CD4-positive, alpha-beta memory T cell (primary cell): ENCODE data around the gene FLT3LG. TPM values are rescaled to one million over a fixed set of nuclear protein-coding genes. Genes with fewer than 3 reads are reported as not detected.
"Not testable (repeated sequence)": the region's sequence is repeated elsewhere in the genome, so short reads cannot be mapped to it uniquely, and the experiment has no call there.

Experiments
- CTCF ChIA-PET: fragments of 350-600 bp; sonication (Branson Sonifier 250); formaldehyde crosslinking; loops from one replicate; lab custom pipeline; 2021; ENCODE audit warnings: inconsistent platforms; ENCODE audit not compliant: partially characterized antibody; lab: Charles Lee
- POLR2A ChIA-PET: fragments of 350-600 bp; sonication (Branson Sonifier 250); formaldehyde crosslinking; loops from one replicate; lab custom pipeline; 2021; ENCODE audit not compliant: partially characterized antibody; lab: Charles Lee
- DNase-seq, 5 donors: peaks; one replicate each; pipeline versions ENCODE4 v3.0.0 to v3.0.0-alpha.2; 2020 to 2022; ENCODE audit warnings: mixed read lengths in 1 of 5
- H3K27ac ChIP-seq: one replicate; pipeline ENCODE4 v1.7.0; 2013; ENCODE audit warnings: low read depth, low read length
- H3K27me3 ChIP-seq: 2 replicates; pipeline ENCODE4 v1.7.0; 2013; ENCODE audit warnings: mild to moderate bottlenecking, low read length, moderate library complexity; ENCODE audit not compliant: insufficient read depth
- H3K36me3 ChIP-seq: 2 replicates; pipeline ENCODE4 v1.7.0; 2013; ENCODE audit warnings: mild to moderate bottlenecking, low read length, moderate library complexity; ENCODE audit not compliant: insufficient read depth
- H3K4me1 ChIP-seq: 2 replicates; pipeline ENCODE4 v1.7.0; 2013; ENCODE audit warnings: mild to moderate bottlenecking, low read length, moderate library complexity; ENCODE audit not compliant: insufficient read depth
- H3K4me3 ChIP-seq, 2 donors: one replicate each; pipeline ENCODE4 v1.7.0; 2013; ENCODE audit warnings: low read length in 2 of 2, mild to moderate bottlenecking in 1 of 2
- H3K9me3 ChIP-seq, 2 donors: one replicate each; pipeline ENCODE4 v1.7.0; 2013; ENCODE audit warnings: low read length in 2 of 2, control low read depth in 1 of 2; ENCODE audit not compliant: control insufficient read depth in 1 of 2
- H3K27ac Mint-ChIP-seq, 7 donors: one replicate each; pipeline ENCODE4 v1.8.0; 2020 to 2021; ENCODE audit warnings: mixed read lengths in 7 of 7, mild to moderate bottlenecking in 6 of 7, inconsistent platforms in 3 of 7, moderate library complexity in 3 of 7
- H3K27me3 Mint-ChIP-seq, 2 donors: one replicate each; pipeline ENCODE4 v1.8.0; 2020 to 2021; ENCODE audit warnings: mixed read lengths in 2 of 2
- H3K36me3 Mint-ChIP-seq, 2 donors: one replicate each; pipeline ENCODE4 v1.8.0; 2020 to 2021; ENCODE audit warnings: mixed read lengths in 2 of 2, inconsistent platforms in 1 of 2, mild to moderate bottlenecking in 1 of 2
- H3K4me1 Mint-ChIP-seq, 4 donors: one replicate each; pipeline ENCODE4 v1.8.0; 2020 to 2021; ENCODE audit warnings: mixed read lengths in 4 of 4, mild to moderate bottlenecking in 1 of 4
- H3K4me3 Mint-ChIP-seq, 8 donors: one replicate each; pipeline ENCODE4 v1.8.0; 2020 to 2021; ENCODE audit warnings: mixed read lengths in 8 of 8, mild to moderate bottlenecking in 7 of 8, moderate library complexity in 6 of 8, inconsistent platforms in 3 of 8
- H3K9me3 Mint-ChIP-seq, 8 donors: one replicate each; pipeline ENCODE4 v1.8.0; 2020 to 2021; ENCODE audit warnings: mixed read lengths in 8 of 8, mild to moderate bottlenecking in 5 of 8, inconsistent platforms in 3 of 8, moderate library complexity in 1 of 8
- intact Hi-C: fragments of 100-400 bp; cut with micrococcal nuclease; formaldehyde crosslinking; loops from one replicate; pipeline ENCODE4 v1.15.1; 2023
- polyA plus RNA-seq, 2 donors: library from polyadenylated mRNA; unstranded; fragments of 300-500 nt; fragmentation: Illumina TruSeq; gene quantifications; one replicate each; pipeline ENCODE4 v1.2.3, GENCODE V29; 2021
- total RNA-seq, 2 experiments: library from RNA; stranded (reverse); gene quantifications; one replicate each; pipeline ENCODE4 v1.2.3, GENCODE V29; 2021

The FLT3LG gene
- total and polyA plus RNA-seq, 4 experiments from 2014 or later: 114 to 252 (median 130) TPM

GRCh38 chr19:49470615-49470978, 3.4 kb upstream of the FLT3LG start:
- H3K36me3 ChIP-seq: peaks cover under 1% of the 10 kb centered on the region
- Mint-ChIP-seq H3K4me3 (peak overlapping the region in 7 of 8 donors; percentile 12 to 81 (median 52)), H3K4me1 (peaks cover 24 to 65% (median 40%) of the 10 kb centered on the region in 4 donors), H3K36me3 (peaks cover 9 to 15% of the 10 kb centered on the region in 2 donors), H3K27ac (peak overlapping the region; percentile 94 to 100 (median 100)), H3K9me3 (peaks cover 0 to 3% (median 0%) of the 10 kb centered on the region in 8 donors), H3K27me3 (no peaks in the 10 kb centered on the region)
- H3K27ac ChIP-seq: peak overlapping the region; percentile 75
- DNase-seq: no peak
- peaks cover 68% of the 10 kb centered on the region for H3K4me1 ChIP-seq
- CTCF ChIA-PET: interaction anchor here (0.7 to 6.0 kb wide), 19 partner anchors 8 to 244 kb away, joined by 3 to 227 read pairs (median 6); partner anchors contain the start of genes ALDH16A1, PIH1D1, PRR12 and RPS11
- intact Hi-C loops: loop anchor here (1.0 to 2.0 kb wide), 2 partner anchors 27 to 244 kb away; no protein-coding TSS in a partner anchor
- no peak overlapping the region for H3K4me3 ChIP-seq
- H3K9me3 ChIP-seq: no peaks in the 10 kb centered on the region
- no peaks in the 10 kb centered on the region for H3K27me3 ChIP-seq
- POLR2A ChIA-PET: interaction anchor here (0.6 to 6.2 kb wide), 28 partner anchors 13 to 244 kb away, joined by 3 to 222 read pairs (median 4); partner anchors contain the start of genes ALDH16A1, CD37, KASH5 and PIH1D1

DNA sequence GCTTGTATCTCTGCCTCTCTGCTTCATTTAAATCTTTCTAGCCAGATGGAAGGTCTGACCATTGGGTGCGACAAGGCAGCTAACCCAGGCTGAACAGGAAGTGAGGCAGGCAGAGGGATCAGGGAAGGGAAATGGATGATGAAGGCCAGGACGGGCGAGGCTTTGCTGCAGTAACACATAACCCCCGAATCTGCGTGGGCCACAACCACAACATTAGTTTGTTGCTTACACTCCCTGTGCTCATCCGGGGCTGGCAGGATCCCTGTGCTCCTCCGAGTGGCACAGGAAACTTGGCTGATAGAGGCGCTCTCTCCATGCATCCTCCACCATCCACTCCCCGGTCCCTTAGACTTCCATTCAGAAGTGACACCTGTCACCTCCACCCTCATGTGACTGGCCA, 1.1 kb upstream of the FLT3LG start:
- no peaks in the 10 kb centered on the region for H3K27me3 Mint-ChIP-seq
- peak overlapping the region; percentile 61 to 99 (median 94) for H3K4me3 Mint-ChIP-seq
- POLR2A ChIA-PET: interaction anchor here (0.6 to 6.2 kb wide), 18 partner anchors 12 to 205 kb away, joined by 3 to 222 read pairs (median 6); partner anchors contain the start of genes ALDH16A1, BCL2L12, IRF3 and NOSIP
- peaks cover 0 to 3% (median 0%) of the 10 kb centered on the region in 8 donors for H3K9me3 Mint-ChIP-seq
- Histone ChIP-seq H3K36me3 (peaks cover 16% of the 10 kb centered on the region), H3K4me3 (peak overlapping the region in 1 of 2 donors; percentile 8), H3K27me3 (no peaks in the 10 kb centered on the region), H3K27ac (peak overlapping the region; percentile 96), H3K4me1 (peaks cover 71% of the 10 kb centered on the region), H3K9me3 (no peaks in the 10 kb centered on the region)
- no peak for DNase-seq
- H3K4me1 Mint-ChIP-seq: peaks cover 31 to 73% (median 51%) of the 10 kb centered on the region in 4 donors
- peaks cover 20 to 26% of the 10 kb centered on the region in 2 donors for H3K36me3 Mint-ChIP-seq
- intact Hi-C loops: no loop called here
- CTCF ChIA-PET: interaction anchor here (0.6 to 6.0 kb wide), 29 partner anchors 10 to 247 kb away, joined by 3 to 227 read pairs (median 4); partner anchors contain the start of genes ALDH16A1, DKKL1, KASH5 and PIH1D1
- peak overlapping the region; percentile 91 to 99 (median 97) for H3K27ac Mint-ChIP-seq

- Mint-ChIP-seq H3K27ac (peak overlapping the region; percentile 91 to 99 (median 97)), H3K4me1 (peaks cover 31 to 71% (median 51%) of the 10 kb centered on the region in 4 donors), H3K4me3 (peak overlapping the region; percentile 90 to 99 (median 94)), H3K36me3 (peaks cover 20 to 26% of the 10 kb centered on the region in 2 donors)
- POLR2A ChIA-PET: interaction anchor here (0.6 to 6.2 kb wide), 20 partner anchors 9 to 205 kb away, joined by 3 to 222 read pairs (median 5); partner anchors contain the start of genes ALDH16A1, BCL2L12, IRF3 and NOSIP
- DNase-seq, H3K27me3 Mint-ChIP-seq, intact Hi-C loops, H3K27me3 ChIP-seq, H3K9me3 ChIP-seq, H3K9me3 Mint-ChIP-seq: not testable (repeated sequence)
- CTCF ChIA-PET: interaction anchor here (0.6 to 6.0 kb wide), 35 partner anchors 9 to 248 kb away, joined by 3 to 227 read pairs (median 4); partner anchors contain the start of genes ALDH16A1, CD37, KASH5 and PIH1D1
- Histone ChIP-seq H3K36me3 (peaks cover 16% of the 10 kb centered on the region), H3K27ac (peak overlapping the region; percentile 96), H3K4me1 (peaks cover 65% of the 10 kb centered on the region), H3K4me3 (peak overlapping the region; percentile 44 to 94)
Measured at GRCh38 chr19:49473501-49473867, 531 bp upstream of the FLT3LG start.

DNA sequence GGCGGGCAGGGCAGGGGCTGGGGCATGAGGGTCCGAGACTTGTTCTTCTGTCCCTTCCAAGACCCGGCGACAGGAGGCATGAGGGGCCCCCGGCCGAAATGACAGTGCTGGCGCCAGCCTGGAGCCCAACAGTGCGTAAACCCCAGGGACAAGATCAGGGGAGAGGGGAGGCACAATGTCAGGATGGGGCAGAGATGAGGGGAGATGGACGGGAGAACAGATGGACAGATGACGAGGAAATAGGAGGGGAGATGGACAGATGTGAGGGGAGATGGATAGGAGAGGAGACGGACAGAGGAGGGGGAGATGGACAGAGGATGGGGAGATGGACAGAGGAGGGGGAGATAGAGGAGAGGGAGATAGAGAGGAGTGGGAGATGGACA, 518 bp downstream of the FLT3LG start:
- intact Hi-C loops: loop anchor here (1.0 to 2.0 kb wide), 7 partner anchors 13 to 208 kb away; partner anchors contain the start of genes ALDH16A1 and RPL13A
- Mint-ChIP-seq H3K27ac (peak overlapping the region; percentile 91 to 99 (median 98)), H3K27me3 (no peaks in the 10 kb centered on the region), H3K36me3 (peaks cover 16 to 23% of the 10 kb centered on the region in 2 donors), H3K9me3 (no peaks in the 10 kb centered on the region), H3K4me3 (peak overlapping the region; percentile 90 to 99 (median 94)), H3K4me1 (peaks cover 25 to 69% (median 43%) of the 10 kb centered on the region in 4 donors)
- Histone ChIP-seq H3K27ac (peak overlapping the region; percentile 96), H3K36me3 (peaks cover 16% of the 10 kb centered on the region), H3K4me1 (peaks cover 65% of the 10 kb centered on the region), H3K9me3 (no peaks in the 10 kb centered on the region), H3K27me3 (no peaks in the 10 kb centered on the region), H3K4me3 (peak overlapping the region; percentile 77 to 94)
- no peak for DNase-seq
- POLR2A ChIA-PET: interaction anchor here (1.2 to 4.8 kb wide), 10 partner anchors 10 to 204 kb away, joined by 3 to 79 read pairs (median 10); partner anchors contain the start of genes NOSIP and RPL13A
- CTCF ChIA-PET: interaction anchor here (1.0 to 6.0 kb wide), 10 partner anchors 14 to 206 kb away, joined by 3 to 227 read pairs (median 10); partner anchors contain the start of genes ALDH16A1, CD37, PIH1D1 and PRMT1

DNA sequence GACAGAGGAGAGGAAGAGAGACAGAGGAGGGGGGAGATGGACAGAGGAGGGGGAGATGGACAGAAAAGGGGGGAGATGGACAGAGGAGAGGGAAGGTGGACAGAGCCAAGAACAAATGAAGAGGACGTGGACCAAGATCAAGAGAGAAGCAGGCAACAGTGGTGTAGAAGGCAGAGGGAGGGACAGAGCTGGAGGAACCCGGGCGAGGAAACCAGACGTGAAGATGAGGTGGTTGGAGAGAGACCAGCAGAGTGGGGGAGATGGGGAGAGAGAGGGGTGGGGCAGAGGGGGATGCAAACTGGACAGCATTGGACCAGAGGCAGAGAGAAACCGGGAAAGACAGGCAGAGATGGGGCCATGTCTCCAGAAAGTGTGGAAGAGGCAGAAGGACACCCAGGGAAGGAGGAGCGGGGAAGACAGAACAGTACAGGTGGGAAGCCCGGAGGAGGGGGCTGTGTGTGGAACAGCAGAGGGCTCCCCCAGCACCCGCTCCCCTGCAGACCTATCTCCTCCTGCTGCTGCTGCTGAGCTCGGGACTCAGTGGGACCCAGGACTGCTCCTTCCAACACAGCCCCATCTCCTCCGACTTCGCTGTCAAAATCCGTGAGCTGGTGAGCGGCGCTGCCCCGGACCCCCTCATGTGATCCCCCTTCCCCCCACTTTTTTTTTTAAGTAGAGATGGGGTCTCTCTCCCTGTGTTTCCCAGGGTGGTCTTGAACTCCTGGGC, 1.3 kb downstream of the FLT3LG start:
- Mint-ChIP-seq H3K9me3 (no peaks in the 10 kb centered on the region), H3K36me3 (peaks cover 16 to 27% of the 10 kb centered on the region in 2 donors), H3K4me3 (peak overlapping the region; percentile 90 to 99 (median 94)), H3K27me3 (no peaks in the 10 kb centered on the region), H3K4me1 (peaks cover 20 to 67% (median 36%) of the 10 kb centered on the region in 4 donors), H3K27ac (peak overlapping the region; percentile 91 to 99 (median 98))
- intact Hi-C loops: loop anchor here (2.0 kb wide), 1 partner anchor 209 kb away; no protein-coding TSS in a partner anchor
- Histone ChIP-seq H3K27me3 (no peaks in the 10 kb centered on the region), H3K36me3 (peaks cover 22% of the 10 kb centered on the region), H3K4me3 (peak overlapping the region; percentile 77 to 94), H3K9me3 (no peaks in the 10 kb centered on the region), H3K4me1 (peaks cover 65% of the 10 kb centered on the region), H3K27ac (peak overlapping the region; percentile 96)
- ChIA-PET POLR2A (interaction anchor here (0.6 to 4.8 kb wide), 15 partner anchors 8 to 310 kb away, joined by 3 to 79 read pairs (median 4); partner anchors contain the start of genes ALDH16A1, PIH1D1, PRMT1 and RPL13A), CTCF (interaction anchor here (0.8 to 2.2 kb wide), 19 partner anchors 9 to 202 kb away, joined by 3 to 14 read pairs (median 5); partner anchors contain the start of genes ALDH16A1 and PRMT1)
- peak in 2 of 5 donors; percentile 26 to 32 for DNase-seq

GRCh38 chr19:49475995-49476880, 2.2 kb downstream of the FLT3LG start:
- peaks cover 28% of the 10 kb centered on the region for H3K36me3 ChIP-seq
- ChIA-PET POLR2A (interaction anchor here (0.8 to 4.8 kb wide), 13 partner anchors 8 to 205 kb away, joined by 3 to 79 read pairs (median 4); partner anchors contain the start of genes ALDH16A1, PIH1D1, PRMT1 and RPL13A), CTCF (interaction anchor here (0.5 to 2.2 kb wide), 25 partner anchors 9 to 250 kb away, joined by 3 to 14 read pairs (median 5); partner anchors contain the start of genes ALDH16A1, PIH1D1 and PRMT1)
- no peaks in the 10 kb centered on the region for H3K27me3 ChIP-seq
- H3K9me3 ChIP-seq: no peaks in the 10 kb centered on the region
- intact Hi-C loops: loop anchor here (1.0 to 2.0 kb wide), 2 partner anchors 84 to 209 kb away; no protein-coding TSS in a partner anchor
- peak overlapping the region; percentile 77 to 94 for H3K4me3 ChIP-seq
- peak overlapping the region; percentile 91 to 99 (median 98) for H3K27ac Mint-ChIP-seq
- peaks cover 19 to 32% of the 10 kb centered on the region in 2 donors for H3K36me3 Mint-ChIP-seq
- H3K4me1 Mint-ChIP-seq: peaks cover 17 to 61% (median 32%) of the 10 kb centered on the region in 4 donors
- peaks cover 61% of the 10 kb centered on the region for H3K4me1 ChIP-seq
- H3K27ac ChIP-seq: peak overlapping the region; percentile 96
- H3K9me3 Mint-ChIP-seq: peaks cover 0 to 1% (median 0%) of the 10 kb centered on the region in 8 donors
- no peaks in the 10 kb centered on the region for H3K27me3 Mint-ChIP-seq
- DNase-seq: peak; percentile 64 to 82 (median 68)
- peak overlapping the region; percentile 90 to 99 (median 94) for H3K4me3 Mint-ChIP-seq
